MM.1S (cell line): ENCODE results near the gene ACTBL2.

Experiments used
- EZH2 ChIP-seq: fragments of 300-600 bp; sonication (generic); optimal IDR thresholded peaks from 2 replicates; pipeline ENCODE3; 2017; ENCODE audit warnings: low read depth, mild to moderate bottlenecking, antibody characterized with exemption, low read length, mixed read lengths
- TF ChIP-seq, protein P1 (sequence below): fragments of 300-600 bp; sonication (generic); IDR thresholded peaks from 2 replicates; pipeline ENCODE4 v1.5.1; 2016; ENCODE audit warnings: antibody characterized with exemption, low read length, mixed read lengths

GRCh38 chr5:57437976-57438805 is 44.4 kb downstream of the ACTBL2 start:
- TF ChIP-seq, protein P1, sequence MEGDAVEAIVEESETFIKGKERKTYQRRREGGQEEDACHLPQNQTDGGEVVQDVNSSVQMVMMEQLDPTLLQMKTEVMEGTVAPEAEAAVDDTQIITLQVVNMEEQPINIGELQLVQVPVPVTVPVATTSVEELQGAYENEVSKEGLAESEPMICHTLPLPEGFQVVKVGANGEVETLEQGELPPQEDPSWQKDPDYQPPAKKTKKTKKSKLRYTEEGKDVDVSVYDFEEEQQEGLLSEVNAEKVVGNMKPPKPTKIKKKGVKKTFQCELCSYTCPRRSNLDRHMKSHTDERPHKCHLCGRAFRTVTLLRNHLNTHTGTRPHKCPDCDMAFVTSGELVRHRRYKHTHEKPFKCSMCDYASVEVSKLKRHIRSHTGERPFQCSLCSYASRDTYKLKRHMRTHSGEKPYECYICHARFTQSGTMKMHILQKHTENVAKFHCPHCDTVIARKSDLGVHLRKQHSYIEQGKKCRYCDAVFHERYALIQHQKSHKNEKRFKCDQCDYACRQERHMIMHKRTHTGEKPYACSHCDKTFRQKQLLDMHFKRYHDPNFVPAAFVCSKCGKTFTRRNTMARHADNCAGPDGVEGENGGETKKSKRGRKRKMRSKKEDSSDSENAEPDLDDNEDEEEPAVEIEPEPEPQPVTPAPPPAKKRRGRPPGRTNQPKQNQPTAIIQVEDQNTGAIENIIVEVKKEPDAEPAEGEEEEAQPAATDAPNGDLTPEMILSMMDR, result no peak
- TF ChIP-seq EZH2, result no peak
